Astrocyte (in vitro differentiated cells and primary cell): ENCODE data around the gene COBL.

Experiments used
- CTCF ChIP-seq: IDR thresholded peaks from 2 replicates; pipeline ENCODE4 v1.5.1; 2011; ENCODE audit warnings: low read depth, mild to moderate bottlenecking, inconsistent platforms, low read length, moderate library complexity; ENCODE audit not compliant: insufficient read depth
- EZH2 ChIP-seq: IDR thresholded peaks from 2 replicates; pipeline ENCODE4 v1.6.1; 2012; ENCODE audit warnings: mild to moderate bottlenecking, low read length, inconsistent platforms; ENCODE audit not compliant: insufficient read depth

DNA sequence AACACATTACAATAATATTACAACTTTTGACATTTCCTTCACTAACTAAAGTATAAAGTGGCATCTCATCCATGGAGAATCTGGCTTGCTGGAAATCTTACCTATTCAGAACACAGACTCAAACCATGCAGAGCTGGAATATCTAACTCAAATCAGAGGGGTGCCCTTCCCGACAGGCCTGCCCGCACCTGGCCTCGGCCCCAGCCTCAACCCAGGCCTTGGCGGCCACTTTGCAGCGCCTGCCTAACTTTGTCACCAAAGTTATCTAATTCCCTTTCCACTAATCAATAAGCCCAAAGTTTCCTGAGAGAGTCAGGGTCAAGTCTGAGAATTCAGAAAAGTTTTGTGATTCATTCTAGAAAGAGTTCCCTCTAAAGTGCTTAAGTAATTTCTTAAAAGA, 212.9 kb downstream of the COBL start:
- TF ChIP-seq CTCF (no peak), EZH2 (no peak)
